IPS-18c (cell line): ENCODE results near the gene ENDOD1.

Experiments used
- H3K4me3 ChIP-seq: 2 replicates; pipeline ENCODE4 v1.7.0; 2013; ENCODE audit warnings: low read depth, mild to moderate bottlenecking, low read length, moderate library complexity; ENCODE audit not compliant: insufficient read depth
- H3K9me3 ChIP-seq: one replicate; pipeline ENCODE4 v1.6.1; 2013; ENCODE audit warnings: mild to moderate bottlenecking, low read length, moderate library complexity; ENCODE audit not compliant: control insufficient read depth, insufficient read depth

The ENDOD1 gene

GRCh38 chr11:95175818-95176380 lies 86.3 kb downstream of the ENDOD1 start:
- Histone ChIP-seq H3K9me3 (no peaks in the 10 kb centered on the region), H3K4me3 (no peak overlapping the region)
